MG63 (cell line): ENCODE measurements around the gene TPPP2. TPM values are rescaled to one million over a fixed set of nuclear protein-coding genes. Genes with fewer than 3 reads are reported as not detected.
"Not testable (repeated sequence)": the region's sequence is repeated elsewhere in the genome, so short reads cannot be mapped to it uniquely, and the experiment has no call there.

Experiments
- DNase-seq: peaks from one replicate; pipeline ENCODE4 v3.0.0-alpha.2; 2020
- H3K27me3 ChIP-seq: fragments of 250-450 bp; sonication (Bioruptor Pico); 2 replicates; pipeline ENCODE4 v1.5.1; 2020; ENCODE audit warnings: mild to moderate bottlenecking, moderate library complexity
- H3K36me3 ChIP-seq: fragments of 250-450 bp; sonication (Bioruptor Pico); 2 replicates; pipeline ENCODE4 v1.5.1; 2020; ENCODE audit warnings: mild to moderate bottlenecking, moderate library complexity
- H3K4me3 ChIP-seq: fragments of 250-450 bp; sonication (Bioruptor Pico); 2 replicates; pipeline ENCODE4 v1.5.1; 2020; ENCODE audit warnings: mild to moderate bottlenecking, moderate library complexity
- H3K9me3 ChIP-seq: fragments of 250-450 bp; sonication (Bioruptor Pico); 2 replicates; pipeline ENCODE4 v1.5.1; 2020; ENCODE audit warnings: mild to moderate bottlenecking, moderate library complexity
- total RNA-seq: library from RNA; depleted of rRNA; stranded (reverse); fragments of >200 nt; shearing (Covaris generic); gene quantifications from 2 replicates; pipeline ENCODE4 v1.2.3, GENCODE V29; 2014; ENCODE audit warnings: low replicate concordance; rRNA removed

TPPP2 gene
- not detected in 2 replicates for total RNA-seq

DNA sequence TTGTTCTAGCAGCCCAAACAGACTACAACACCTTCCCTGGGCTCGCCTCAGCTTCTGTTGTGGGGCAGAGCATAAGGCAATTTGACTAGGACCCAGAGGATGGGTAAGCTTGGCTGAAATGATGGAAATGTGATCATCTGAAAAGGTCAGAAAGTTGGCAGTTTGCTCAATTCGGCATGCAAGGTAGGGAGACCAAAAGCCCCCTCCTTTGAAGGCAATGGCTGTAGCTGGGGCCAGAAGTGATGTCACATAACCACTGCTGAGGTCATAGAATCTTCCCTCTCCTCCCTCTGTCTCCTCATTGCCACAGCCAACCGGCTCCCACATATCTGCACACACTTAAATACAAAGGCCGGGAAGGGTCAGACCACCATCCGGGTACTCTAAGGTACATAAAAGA lies at the start of gene TPPP2:
TSS of gene TPPP2 (plus strand) at position 301 of the 400 bp plus-strand sequence. CDS start 365 bp downstream, outside the sequence.
- Histone ChIP-seq H3K4me3 (no peak within 1 kb of the TSS), H3K9me3 (no peaks in the 10 kb centered on the region), H3K36me3 (no peaks in the 10 kb centered on the region), H3K27me3 (no peaks in the 10 kb centered on the region)
- no peak for DNase-seq

- H3K27me3 ChIP-seq: no peaks in the 10 kb centered on the region
- H3K36me3 ChIP-seq: no peaks in the 10 kb centered on the region
- no peak overlapping the region for H3K4me3 ChIP-seq
- no peaks in the 10 kb centered on the region for H3K9me3 ChIP-seq
- no peak for DNase-seq
These were observed 49.1 kb upstream of the TPPP2 start for GRCh38 chr14:20980906-20981305.

GRCh38 chr14:20982646-20983369 lies 47.2 kb upstream of the TPPP2 start:
- Histone ChIP-seq H3K27me3 (no peaks in the 10 kb centered on the region), H3K36me3 (no peaks in the 10 kb centered on the region), H3K4me3 (no peak overlapping the region), H3K9me3 (no peaks in the 10 kb centered on the region)
- no peak for DNase-seq

DNA sequence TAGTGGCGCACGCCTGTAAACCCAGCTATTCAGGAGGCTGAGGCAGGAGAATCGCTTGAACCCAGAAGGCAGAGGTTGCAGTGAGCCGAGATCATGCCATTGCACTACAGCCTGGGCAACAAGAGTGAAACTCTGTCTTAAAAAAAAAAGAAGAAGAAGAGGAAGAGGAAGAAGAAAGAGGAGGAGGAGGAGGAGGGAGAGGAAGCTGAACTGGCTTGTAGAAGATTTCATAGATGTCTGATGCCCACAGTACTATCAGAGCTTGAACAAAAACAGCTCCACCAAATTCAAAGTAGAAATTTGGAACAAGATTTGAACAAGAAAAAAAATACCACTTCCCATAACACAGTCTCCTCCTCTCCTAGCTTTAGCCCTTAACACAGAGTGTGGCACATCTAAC lies 44.4 kb upstream of the TPPP2 start:
- not testable (repeated sequence) for DNase-seq, H3K36me3 ChIP-seq, H3K27me3 ChIP-seq, H3K9me3 ChIP-seq, H3K4me3 ChIP-seq

DNA sequence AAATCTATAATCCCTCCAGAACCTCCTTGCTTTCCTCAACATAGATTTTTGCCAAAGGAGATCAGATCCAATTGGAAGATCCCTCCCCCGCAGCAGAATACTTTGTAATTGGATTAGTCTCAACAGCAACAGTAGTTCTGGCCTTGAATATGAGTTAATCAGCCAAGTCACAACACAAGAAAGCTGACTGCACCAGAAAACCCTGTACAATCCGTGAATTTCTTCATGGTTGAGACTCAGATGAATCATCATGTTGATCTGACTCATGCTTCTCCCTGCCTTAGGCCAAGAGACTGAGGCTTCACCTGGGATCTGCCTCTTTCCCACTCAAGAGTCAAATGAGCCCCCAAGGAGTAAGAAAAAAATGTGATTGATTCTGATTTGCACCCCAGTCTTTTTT lies 43.2 kb upstream of the TPPP2 start:
- peaks cover 2% of the 10 kb centered on the region for H3K36me3 ChIP-seq
- DNase-seq: peak; percentile 45
- H3K27me3 ChIP-seq: no peaks in the 10 kb centered on the region
- no peaks in the 10 kb centered on the region for H3K9me3 ChIP-seq
- H3K4me3 ChIP-seq: no peak overlapping the region

DNA sequence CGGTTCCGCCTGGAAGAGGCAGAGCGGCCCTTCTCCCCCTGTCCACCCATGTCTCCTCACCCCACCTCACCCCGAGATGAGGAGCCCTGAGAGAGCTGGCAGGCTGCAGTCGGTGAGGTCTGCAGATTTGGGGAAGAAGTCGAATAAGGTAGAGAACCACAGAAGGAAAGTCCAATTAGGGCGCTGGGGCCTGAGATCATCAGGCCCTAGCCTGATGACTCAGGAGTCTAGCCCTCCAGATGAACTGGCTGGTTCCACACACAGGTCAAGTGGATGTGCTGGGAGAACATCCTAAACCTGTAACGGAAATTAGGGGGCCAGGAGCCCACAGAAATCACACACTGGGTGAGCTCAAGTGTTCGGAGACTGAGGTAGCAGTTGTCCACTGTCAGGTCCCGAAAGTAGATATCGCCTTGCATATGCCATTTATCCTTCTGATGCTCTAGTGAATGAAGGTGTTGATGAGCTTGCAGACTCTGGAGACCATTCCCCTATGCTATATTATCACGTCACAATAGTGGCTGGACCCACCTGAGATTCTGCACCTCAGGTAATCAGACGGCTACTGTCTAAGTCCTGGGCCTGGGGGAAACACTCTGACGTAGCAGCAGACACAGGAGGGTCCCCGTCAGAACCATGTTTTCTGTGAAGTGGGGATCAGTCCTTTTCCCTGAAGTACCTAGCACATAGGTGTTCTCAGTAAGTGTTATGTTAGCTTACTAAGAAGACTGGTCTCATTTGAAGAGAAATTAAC lies 41.1 kb upstream of the TPPP2 start:
- Histone ChIP-seq H3K4me3 (peak overlapping the region; percentile 31), H3K27me3 (no peaks in the 10 kb centered on the region), H3K36me3 (peaks cover 9% of the 10 kb centered on the region), H3K9me3 (no peaks in the 10 kb centered on the region)
- DNase-seq: no peak

GRCh38 chr14:20989471-20989786 lies 40.6 kb upstream of the TPPP2 start:
- Histone ChIP-seq H3K4me3 (peak overlapping the region; percentile 31), H3K36me3 (peaks cover 9% of the 10 kb centered on the region), H3K9me3 (no peaks in the 10 kb centered on the region), H3K27me3 (no peaks in the 10 kb centered on the region)
- DNase-seq: no peak

DNA sequence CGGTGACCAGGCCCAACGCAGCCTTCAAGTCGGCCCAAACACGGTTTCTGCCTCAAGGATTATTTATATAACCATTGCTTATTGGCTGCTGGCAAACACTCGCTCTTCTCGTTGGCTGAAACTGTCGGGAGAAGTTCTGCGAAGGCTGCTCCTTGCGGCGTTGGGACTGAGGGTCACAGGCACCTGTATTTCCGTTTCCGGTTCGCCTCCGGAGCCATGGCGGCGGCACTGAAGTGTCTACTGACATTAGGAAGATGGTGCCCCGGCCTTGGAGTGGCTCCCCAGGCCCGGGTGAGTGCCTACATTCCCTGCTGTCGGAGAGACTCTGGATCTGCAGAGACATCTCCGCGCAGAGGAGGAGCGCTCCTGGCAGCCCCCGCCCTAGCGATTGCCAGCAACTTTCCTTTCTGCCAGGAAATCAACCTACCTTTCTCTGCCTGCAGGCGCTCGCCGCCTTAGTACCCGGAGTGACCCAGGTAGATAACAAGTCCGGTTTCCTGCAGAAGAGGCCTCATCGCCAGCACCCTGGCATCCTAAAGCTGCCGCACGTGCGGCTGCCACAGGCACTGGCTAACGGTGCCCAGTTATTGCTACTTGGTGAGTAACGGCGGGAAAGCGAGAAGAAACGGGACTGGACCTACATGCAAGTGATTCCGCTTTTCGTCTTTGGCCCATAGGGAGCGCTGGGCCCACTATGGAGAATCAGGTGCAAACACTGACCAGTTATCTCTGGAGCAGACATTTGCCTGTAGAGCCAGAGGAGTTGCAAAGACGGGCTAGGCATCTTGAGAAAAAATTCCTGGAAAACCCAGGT lies 40.0 kb upstream of the TPPP2 start, which contains the start of gene METTL17:
TSS of gene METTL17 (plus strand) at position 194 of the 814 bp plus-strand sequence. CDS start at position 217, 23 bp downstream.
- Histone ChIP-seq H3K9me3 (no peaks in the 10 kb centered on the region), H3K27me3 (no peaks in the 10 kb centered on the region), H3K4me3 (peak within 1 kb of the TSS; percentile 91), H3K36me3 (peaks cover 11% of the 10 kb centered on the region)
- DNase-seq: peak; percentile 92

- peaks cover 12% of the 10 kb centered on the region for H3K36me3 ChIP-seq
- H3K4me3 ChIP-seq: no peak overlapping the region
These were observed 33.5 kb upstream of the TPPP2 start for GRCh38 chr14:20996521-20996920.

GRCh38 chr14:20997115-20997514 lies 32.9 kb upstream of the TPPP2 start:
- Histone ChIP-seq H3K9me3 (no peaks in the 10 kb centered on the region), H3K27me3 (no peaks in the 10 kb centered on the region), H3K4me3 (no peak overlapping the region), H3K36me3 (peaks cover 6% of the 10 kb centered on the region)
- no peak for DNase-seq

More at GRCh38 chr14:20996521-20996920, 33.5 kb upstream of the TPPP2 start:
- Histone ChIP-seq H3K27me3 (no peaks in the 10 kb centered on the region), H3K9me3 (no peaks in the 10 kb centered on the region)
- DNase-seq: no peak

DNA sequence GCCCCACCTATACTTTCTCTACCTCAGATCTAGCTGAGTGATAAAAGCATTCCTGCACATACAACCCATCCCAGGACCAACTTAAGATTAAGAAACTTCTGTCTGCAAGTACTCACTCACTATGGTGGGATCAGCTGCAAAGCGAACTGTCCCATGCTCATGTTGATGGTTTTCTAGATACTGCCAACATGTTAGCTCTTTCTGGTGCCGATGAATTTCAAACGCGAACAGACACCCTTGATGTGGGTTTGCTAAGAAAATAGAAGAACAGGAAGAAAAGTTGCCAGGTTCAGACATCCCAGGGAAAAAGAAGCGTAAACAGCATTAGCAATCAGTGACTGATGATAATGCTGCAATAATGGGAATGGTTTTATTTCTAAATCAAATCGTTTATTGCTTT lies 32.5 kb upstream of the TPPP2 start:
- no peak overlapping the region for H3K4me3 ChIP-seq
- no peak for DNase-seq
- H3K27me3 ChIP-seq: no peaks in the 10 kb centered on the region
- no peaks in the 10 kb centered on the region for H3K9me3 ChIP-seq
- H3K36me3 ChIP-seq: peaks cover 2% of the 10 kb centered on the region

GRCh38 chr14:20998139-20998538 lies 31.9 kb upstream of the TPPP2 start:
- H3K9me3 ChIP-seq: no peaks in the 10 kb centered on the region

DNA sequence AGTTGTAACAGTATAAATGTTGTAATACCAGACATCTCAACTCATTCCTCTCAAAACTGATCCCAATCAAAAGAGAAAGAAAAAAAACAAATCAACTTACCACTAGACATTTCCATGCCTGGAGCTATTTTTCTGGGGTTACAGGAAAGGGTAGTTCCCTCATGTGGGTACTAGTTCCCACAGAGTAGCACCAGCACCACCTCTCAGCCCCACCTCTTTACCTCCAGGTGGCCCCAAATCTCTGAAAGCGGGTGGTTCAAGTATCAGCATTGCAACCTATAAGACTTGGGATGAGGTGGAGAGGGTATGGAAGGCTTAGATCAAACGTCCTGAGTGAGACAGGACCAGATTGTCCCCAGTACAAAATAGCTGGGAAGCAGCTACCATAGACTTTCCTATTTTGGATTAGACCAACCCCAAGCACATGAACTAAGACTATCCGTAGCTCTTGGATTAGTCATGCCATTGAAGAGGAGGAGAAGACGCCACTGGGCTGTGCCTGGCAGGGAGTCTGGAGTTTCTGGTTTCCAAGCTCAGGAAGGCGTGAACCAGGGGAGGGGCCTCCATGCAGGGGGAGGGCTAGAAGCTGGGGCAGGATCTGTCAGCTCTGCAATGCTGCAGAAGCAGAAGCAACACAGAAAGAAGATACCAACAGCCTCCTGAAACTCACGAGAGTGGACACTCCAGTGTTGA lies 31.2 kb upstream of the TPPP2 start, which contains the start of gene SLC39A2:
TSS of gene SLC39A2 (plus strand) at position 620 of the 693 bp plus-strand sequence. CDS start 154 bp downstream, outside the sequence.
- no peak within 1 kb of the TSS for H3K4me3 ChIP-seq
- peaks cover 2% of the 10 kb centered on the region; the same call in 1 of the 2 replicates for H3K36me3 ChIP-seq
- DNase-seq: peak; percentile 52
- H3K9me3 ChIP-seq: no peaks in the 10 kb centered on the region
- H3K27me3 ChIP-seq: no peaks in the 10 kb centered on the region

More at GRCh38 chr14:20998139-20998538, 31.9 kb upstream of the TPPP2 start:
- DNase-seq: no peak
- peaks cover 2% of the 10 kb centered on the region; the same call in 1 of the 2 replicates for H3K36me3 ChIP-seq
- no peaks in the 10 kb centered on the region for H3K27me3 ChIP-seq
- no peak overlapping the region for H3K4me3 ChIP-seq

GRCh38 chr14:20999591-20999990 lies 30.4 kb upstream of the TPPP2 start:
- no peak for DNase-seq
- Histone ChIP-seq H3K9me3 (no peaks in the 10 kb centered on the region), H3K36me3 (peaks cover 2% of the 10 kb centered on the region; the same call in 1 of the 2 replicates), H3K27me3 (no peaks in the 10 kb centered on the region), H3K4me3 (no peak overlapping the region)

- no peaks in the 10 kb centered on the region for H3K36me3 ChIP-seq
- no peak overlapping the region for H3K4me3 ChIP-seq
- no peak for DNase-seq
- no peaks in the 10 kb centered on the region for H3K9me3 ChIP-seq
- H3K27me3 ChIP-seq: no peaks in the 10 kb centered on the region
These were observed 28.8 kb upstream of the TPPP2 start for GRCh38 chr14:21001218-21001617.

DNA sequence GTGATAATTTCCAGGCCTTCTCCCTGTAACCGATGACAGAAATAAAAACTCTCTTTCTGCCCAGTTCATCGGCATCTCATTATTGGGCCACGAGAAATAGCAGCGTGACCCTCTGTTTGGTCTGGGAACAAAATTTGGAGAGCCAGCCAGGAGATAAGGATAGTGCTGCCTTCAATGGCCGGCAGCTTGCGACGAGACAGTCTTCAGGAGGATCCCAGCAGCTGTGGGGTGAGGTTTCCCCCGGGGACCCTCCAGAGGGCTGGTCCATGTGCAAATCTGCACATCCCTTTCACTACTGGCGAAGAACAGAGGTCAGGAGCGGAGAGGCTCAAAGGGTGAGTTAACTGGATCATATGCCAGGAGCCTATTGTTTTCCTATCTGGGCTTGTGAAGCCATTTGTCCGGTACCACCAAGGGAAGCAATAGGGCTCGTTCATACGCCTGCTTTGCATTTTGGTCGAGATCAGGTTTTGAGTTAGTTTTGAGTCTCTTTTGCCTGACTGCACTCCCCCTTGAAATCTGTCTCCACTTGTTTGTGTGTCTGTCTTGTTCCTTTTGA lies 26.1 kb upstream of the TPPP2 start:
- H3K4me3 ChIP-seq: no peak overlapping the region
- DNase-seq: no peak
- no peaks in the 10 kb centered on the region for H3K9me3 ChIP-seq
- H3K27me3 ChIP-seq: no peaks in the 10 kb centered on the region
- H3K36me3 ChIP-seq: no peaks in the 10 kb centered on the region
